ENCODE measurements around the gene TNFRSF14. TPM values are rescaled to one million over a fixed set of nuclear protein-coding genes. Genes with fewer than 3 reads are reported as not detected.

Gene TNFRSF14
- total RNA-seq, 1 donor from 2014 or later = 14.7 TPM

DNA sequence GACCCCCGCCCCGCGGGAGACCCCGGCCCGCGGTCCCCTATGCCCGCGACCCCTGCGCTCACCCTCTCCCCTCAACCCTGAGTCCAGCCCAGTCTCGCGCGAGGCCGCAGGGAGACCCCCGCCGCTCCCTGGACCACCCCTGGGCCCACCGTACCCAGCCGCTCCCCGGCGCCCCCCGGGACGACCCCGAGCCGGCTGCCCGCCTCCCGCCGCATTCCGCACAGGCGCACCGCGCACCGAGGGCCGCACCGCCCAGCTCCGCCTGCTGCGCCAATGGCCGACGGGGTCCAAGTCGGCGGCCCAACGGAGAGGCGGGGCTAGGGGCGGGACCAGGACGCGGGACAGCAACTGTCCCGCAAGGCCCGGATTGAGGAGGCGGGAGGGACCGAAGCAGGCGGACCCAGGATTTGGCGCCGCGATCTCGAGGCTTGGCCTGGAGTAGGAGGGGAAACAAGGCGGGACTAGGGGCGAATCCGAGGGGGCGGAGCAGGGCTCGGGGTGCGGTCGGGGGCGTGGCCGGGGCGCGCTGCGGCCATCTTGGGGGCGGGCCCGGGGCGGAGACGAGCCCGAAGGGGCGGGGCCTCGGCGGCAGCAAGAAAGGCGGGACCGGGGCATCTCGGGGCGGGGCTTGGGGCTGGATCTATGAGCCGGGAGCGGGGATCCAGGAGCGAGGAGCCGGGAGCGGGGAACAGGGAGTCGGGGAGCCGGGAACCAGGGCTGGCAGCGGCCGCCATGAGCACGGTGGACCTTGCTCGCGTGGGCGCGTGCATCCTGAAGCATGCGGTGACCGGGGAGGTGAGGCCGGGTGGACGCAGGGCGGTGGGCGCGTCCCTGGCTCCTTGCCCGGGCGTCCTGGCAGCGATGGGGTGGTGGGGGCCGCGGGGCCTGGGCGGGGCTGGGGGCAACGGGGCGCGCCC is 30.2 kb downstream of the TNFRSF14 start, which contains the start of gene PRXL2B:
Gene PRXL2B, plus strand, starts transcription at position 624 of the 917 bp plus-strand sequence. Its CDS starts 109 bp downstream, at position 733.
- peak; percentile 86 for DNase-seq (ENCODE audit: low read depth)
- H3K4me3 ChIP-seq (ENCODE audit: low read depth, low read length) = peak within 1 kb of the TSS; percentile 72
- no peaks in the 10 kb centered on the region for H3K36me3 ChIP-seq (ENCODE audit: control insufficient read depth, insufficient read depth, low read length)
- TF ChIP-seq, protein P1, sequence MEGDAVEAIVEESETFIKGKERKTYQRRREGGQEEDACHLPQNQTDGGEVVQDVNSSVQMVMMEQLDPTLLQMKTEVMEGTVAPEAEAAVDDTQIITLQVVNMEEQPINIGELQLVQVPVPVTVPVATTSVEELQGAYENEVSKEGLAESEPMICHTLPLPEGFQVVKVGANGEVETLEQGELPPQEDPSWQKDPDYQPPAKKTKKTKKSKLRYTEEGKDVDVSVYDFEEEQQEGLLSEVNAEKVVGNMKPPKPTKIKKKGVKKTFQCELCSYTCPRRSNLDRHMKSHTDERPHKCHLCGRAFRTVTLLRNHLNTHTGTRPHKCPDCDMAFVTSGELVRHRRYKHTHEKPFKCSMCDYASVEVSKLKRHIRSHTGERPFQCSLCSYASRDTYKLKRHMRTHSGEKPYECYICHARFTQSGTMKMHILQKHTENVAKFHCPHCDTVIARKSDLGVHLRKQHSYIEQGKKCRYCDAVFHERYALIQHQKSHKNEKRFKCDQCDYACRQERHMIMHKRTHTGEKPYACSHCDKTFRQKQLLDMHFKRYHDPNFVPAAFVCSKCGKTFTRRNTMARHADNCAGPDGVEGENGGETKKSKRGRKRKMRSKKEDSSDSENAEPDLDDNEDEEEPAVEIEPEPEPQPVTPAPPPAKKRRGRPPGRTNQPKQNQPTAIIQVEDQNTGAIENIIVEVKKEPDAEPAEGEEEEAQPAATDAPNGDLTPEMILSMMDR (IDR thresholded peaks at IDR 0.05; ENCODE audit: insufficient read depth, low read length, poor library complexity, severe bottlenecking) = no peak
- no peaks in the 10 kb centered on the region for H3K27me3 ChIP-seq (ENCODE audit: control insufficient read depth, insufficient read depth, low read length)

DNA sequence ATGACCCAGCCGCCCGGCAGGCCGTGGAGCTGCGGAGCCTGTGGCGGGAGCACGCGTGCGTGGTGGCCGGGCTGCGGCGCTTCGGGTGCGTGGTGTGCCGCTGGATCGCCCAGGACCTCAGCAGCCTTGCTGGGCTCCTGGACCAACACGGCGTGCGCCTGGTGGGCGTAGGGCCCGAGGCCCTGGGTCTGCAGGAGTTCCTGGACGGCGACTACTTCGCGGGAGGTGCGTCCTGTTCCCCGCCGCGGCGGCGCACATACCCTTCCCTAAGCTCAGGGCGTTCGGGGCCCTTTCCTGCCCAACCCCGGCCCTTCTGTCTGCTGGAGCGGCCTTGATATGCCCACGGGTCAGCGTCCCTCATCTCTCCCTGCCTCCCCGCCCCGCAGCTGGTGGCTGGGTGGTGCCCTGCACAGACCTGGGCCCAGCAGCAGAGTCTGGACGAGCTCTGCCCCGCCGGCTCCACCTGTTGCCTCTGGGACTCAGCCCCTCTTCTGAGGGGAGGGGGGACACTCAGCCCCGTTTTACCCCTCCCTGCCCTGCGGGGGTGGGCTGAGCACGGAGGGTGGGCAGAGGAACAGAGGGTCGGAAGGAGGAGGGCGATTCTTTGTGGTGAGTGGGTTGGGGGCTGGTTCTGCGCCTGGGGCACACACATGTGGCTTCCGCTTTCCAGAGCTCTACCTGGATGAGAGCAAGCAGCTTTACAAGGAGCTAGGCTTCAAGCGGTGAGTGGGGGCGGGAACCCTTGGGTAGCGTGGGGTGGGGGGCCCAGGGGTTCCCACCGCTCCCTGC is 31.1 kb downstream of the TNFRSF14 start:
- H3K4me3 ChIP-seq (ENCODE audit: low read depth, low read length) = peak overlapping the region; percentile 72
- no peak for DNase-seq (ENCODE audit: low read depth)
- TF ChIP-seq, protein P1 (IDR thresholded peaks at IDR 0.05; ENCODE audit: insufficient read depth, low read length, poor library complexity, severe bottlenecking) = no peak
- H3K36me3 ChIP-seq (ENCODE audit: control insufficient read depth, insufficient read depth, low read length) = no peaks in the 10 kb centered on the region
- no peaks in the 10 kb centered on the region for H3K27me3 ChIP-seq (ENCODE audit: control insufficient read depth, insufficient read depth, low read length)

DNA sequence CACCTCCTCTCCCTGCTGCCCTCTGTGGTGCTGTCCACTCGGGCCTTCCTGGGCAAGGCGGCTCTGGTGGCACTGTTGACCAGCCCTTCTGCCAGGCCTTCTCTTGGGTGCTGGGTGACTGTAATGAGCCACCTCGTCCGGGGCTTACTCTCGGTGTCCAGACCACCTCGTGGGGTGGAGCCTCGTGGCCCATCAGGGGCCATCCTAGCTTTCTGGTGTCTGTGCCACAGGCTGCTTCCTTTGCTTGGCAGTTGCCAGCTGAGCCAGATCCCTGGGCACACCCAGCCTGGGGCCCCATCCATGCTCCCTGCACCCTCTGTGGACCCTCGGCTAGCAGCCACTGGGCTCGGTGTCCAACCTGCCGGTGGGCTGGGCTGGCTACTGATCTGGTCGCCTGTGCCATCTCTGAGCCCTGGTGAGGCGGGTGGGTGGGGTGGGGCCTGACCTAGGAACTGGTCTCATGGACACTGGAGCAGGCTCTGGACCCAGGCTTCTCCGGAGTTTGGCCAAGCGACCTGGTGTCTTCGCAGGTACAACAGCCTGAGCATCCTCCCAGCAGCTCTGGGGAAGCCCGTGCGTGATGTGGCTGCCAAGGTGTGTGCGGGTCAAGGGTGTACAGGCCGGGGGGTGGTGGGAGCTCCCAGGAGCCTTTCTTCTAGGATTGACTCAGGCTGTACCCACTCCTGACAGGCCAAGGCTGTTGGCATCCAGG is 31.8 kb downstream of the TNFRSF14 start:
- no peak overlapping the region for H3K4me3 ChIP-seq (ENCODE audit: low read depth, low read length)

DNA sequence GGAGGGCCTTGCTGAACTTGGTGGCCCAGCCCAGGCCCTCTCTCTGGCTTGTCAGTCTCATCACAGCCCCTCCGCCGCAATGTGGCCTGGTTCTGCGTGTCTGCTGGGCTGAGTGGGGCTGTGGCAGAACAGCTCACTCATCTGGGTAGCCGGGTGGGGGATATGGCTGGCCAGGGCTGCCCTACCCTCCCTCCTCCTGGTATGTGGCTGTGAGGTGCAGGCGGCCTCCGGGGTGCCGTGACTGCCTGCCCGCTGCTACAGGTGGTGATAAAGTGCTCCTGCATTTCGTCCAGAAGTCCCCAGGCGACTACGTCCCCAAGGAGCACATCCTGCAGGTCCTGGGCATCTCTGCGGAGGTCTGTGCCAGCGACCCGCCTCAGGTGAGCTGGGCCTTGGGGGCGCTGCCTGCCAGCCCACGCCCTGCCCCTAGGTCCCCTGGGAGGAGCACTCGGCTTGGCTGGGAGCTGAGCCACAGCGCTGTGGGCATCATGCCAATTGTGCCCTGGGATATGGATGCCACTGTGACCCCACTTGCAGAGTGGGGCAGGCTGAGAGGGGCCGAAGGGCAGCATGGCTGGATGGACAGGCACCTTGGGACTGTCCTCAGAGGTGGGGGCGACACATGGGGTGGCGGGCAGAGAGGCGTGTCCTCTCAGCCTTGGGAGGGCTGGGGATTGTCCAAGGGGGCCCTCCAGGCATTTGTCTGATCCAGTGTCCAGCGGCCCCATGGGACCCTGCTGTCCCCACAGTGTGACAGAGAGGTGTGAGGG is 32.7 kb downstream of the TNFRSF14 start:
- TF ChIP-seq, protein P1 (IDR thresholded peaks at IDR 0.05; ENCODE audit: insufficient read depth, low read length, poor library complexity, severe bottlenecking) = no peak
- DNase-seq (ENCODE audit: low read depth) = no peak
- H3K27me3 ChIP-seq (ENCODE audit: control insufficient read depth, insufficient read depth, low read length) = peaks cover 3% of the 10 kb centered on the region
- no peak overlapping the region for H3K4me3 ChIP-seq (ENCODE audit: low read depth, low read length)
- H3K36me3 ChIP-seq (ENCODE audit: control insufficient read depth, insufficient read depth, low read length) = no peaks in the 10 kb centered on the region

More for the DNA sequence above, 31.8 kb downstream of the TNFRSF14 start:
- no peaks in the 10 kb centered on the region for H3K36me3 ChIP-seq (ENCODE audit: control insufficient read depth, insufficient read depth, low read length)
- TF ChIP-seq, protein P1 (IDR thresholded peaks at IDR 0.05; ENCODE audit: insufficient read depth, low read length, poor library complexity, severe bottlenecking) = no peak
- DNase-seq (ENCODE audit: low read depth) = no peak
- no peaks in the 10 kb centered on the region for H3K27me3 ChIP-seq (ENCODE audit: control insufficient read depth, insufficient read depth, low read length)

All from kidney epithelial cell (primary cell).